GM21786 (cell line): Measurements from ENCODE around the gene ATXN1.
"Not testable (repeated sequence)": the region's sequence is repeated elsewhere in the genome, so short reads cannot be mapped to it uniquely, and the experiment has no call there.

Experiments used
- ATAC-seq: cut with Tn5 transposase; IDR thresholded peaks from one replicate; pipeline ENCODE4 v1.9.1; 2021; ENCODE audit not compliant: unreplicated experiment

ATXN1 gene

GRCh38 chr6:16272201-16272600 lies 489.1 kb downstream of the ATXN1 start:
- ATAC-seq, result no peak

- no peak for ATAC-seq
Observed at GRCh38 chr6:16271428-16271827, 489.8 kb downstream of the ATXN1 start.

- no peak for ATAC-seq
Observed at GRCh38 chr6:16270178-16270794, 491.0 kb downstream of the ATXN1 start.

GRCh38 chr6:16269442-16270070 lies 491.7 kb downstream of the ATXN1 start:
- not testable (repeated sequence) for ATAC-seq

- ATAC-seq, result no peak
Observed at GRCh38 chr6:16267428-16268263, 493.6 kb downstream of the ATXN1 start.

GRCh38 chr6:16265351-16266341 lies 495.6 kb downstream of the ATXN1 start:
- no peak for ATAC-seq

GRCh38 chr6:16264785-16265184 lies 496.5 kb downstream of the ATXN1 start:
- no peak for ATAC-seq

GRCh38 chr6:16263464-16264099 lies 497.7 kb downstream of the ATXN1 start:
- ATAC-seq, result not testable (repeated sequence)

- not testable (repeated sequence) for ATAC-seq
Observed at GRCh38 chr6:16262773-16263172, 498.5 kb downstream of the ATXN1 start.

- not testable (repeated sequence) for ATAC-seq
Observed at GRCh38 chr6:16260602-16261001, 500.7 kb downstream of the ATXN1 start.

- not testable (repeated sequence) for ATAC-seq
Observed at GRCh38 chr6:16259604-16260003, 501.7 kb downstream of the ATXN1 start.

GRCh38 chr6:16258709-16259075 lies 502.6 kb downstream of the ATXN1 start:
- ATAC-seq, result no peak

GRCh38 chr6:16257999-16258708 lies 503.1 kb downstream of the ATXN1 start:
- ATAC-seq, result no peak

- no peak for ATAC-seq
Observed at GRCh38 chr6:16256781-16257180, 504.5 kb downstream of the ATXN1 start.

GRCh38 chr6:16254535-16254934 lies 506.7 kb downstream of the ATXN1 start:
- no peak for ATAC-seq

GRCh38 chr6:16253399-16254144 lies 507.7 kb downstream of the ATXN1 start:
- ATAC-seq, result no peak

- no peak for ATAC-seq
Observed at GRCh38 chr6:16252686-16253299, 508.5 kb downstream of the ATXN1 start.

- ATAC-seq, result no peak
Observed at GRCh38 chr6:16251706-16252105, 509.6 kb downstream of the ATXN1 start.

- ATAC-seq, result no peak
Observed at GRCh38 chr6:16249971-16250370, 511.3 kb downstream of the ATXN1 start.
